ENCODE results near the gene FSTL5.

Gene FSTL5

GRCh38 chr4:161438096-161438495 lies 725.7 kb downstream of the FSTL5 start:
- DNase-seq = no peak

GRCh38 chr4:161428180-161428965 lies 735.4 kb downstream of the FSTL5 start:
- no peak for DNase-seq

GRCh38 chr4:161419822-161420221 lies 744.0 kb downstream of the FSTL5 start:
- peak; percentile 90 to 92 for DNase-seq

GRCh38 chr4:161411901-161412300 lies 751.9 kb downstream of the FSTL5 start:
- DNase-seq = no peak

GRCh38 chr4:161404346-161405110 lies 759.3 kb downstream of the FSTL5 start:
- DNase-seq = no peak

- DNase-seq = no peak
These were observed 760.0 kb downstream of the FSTL5 start for GRCh38 chr4:161403781-161404180.

GRCh38 chr4:161393602-161394001 lies 770.2 kb downstream of the FSTL5 start:
- DNase-seq = no peak

- DNase-seq = no peak
These were observed 781.1 kb downstream of the FSTL5 start for GRCh38 chr4:161382655-161383054.

GRCh38 chr4:161376275-161376674 lies 787.5 kb downstream of the FSTL5 start:
- no peak for DNase-seq

- DNase-seq = no peak
These were observed 799.1 kb downstream of the FSTL5 start for GRCh38 chr4:161364681-161365080.

GRCh38 chr4:161360982-161361381 lies 802.8 kb downstream of the FSTL5 start:
- no peak for DNase-seq

GRCh38 chr4:161359491-161359890 lies 804.3 kb downstream of the FSTL5 start:
- no peak for DNase-seq

GRCh38 chr4:161356351-161356750 lies 807.4 kb downstream of the FSTL5 start:
- DNase-seq = no peak

GRCh38 chr4:161350946-161351345 lies 812.9 kb downstream of the FSTL5 start:
- no peak for DNase-seq

GRCh38 chr4:161345741-161346140 lies 818.1 kb downstream of the FSTL5 start:
- DNase-seq = no peak

- no peak for DNase-seq
These were observed 820.2 kb downstream of the FSTL5 start for GRCh38 chr4:161343569-161343950.

- DNase-seq = no peak
These were observed 820.8 kb downstream of the FSTL5 start for GRCh38 chr4:161342881-161343568.

GRCh38 chr4:161336621-161337020 lies 827.2 kb downstream of the FSTL5 start:
- DNase-seq = no peak

GRCh38 chr4:161336016-161336530 lies 827.7 kb downstream of the FSTL5 start:
- no peak for DNase-seq
